ENCODE data around the gene GTF2IRD1.
"Not testable (repeated sequence)": the region's sequence is repeated elsewhere in the genome, so short reads cannot be mapped to it uniquely, and the experiment has no call there.

Gene GTF2IRD1

DNA sequence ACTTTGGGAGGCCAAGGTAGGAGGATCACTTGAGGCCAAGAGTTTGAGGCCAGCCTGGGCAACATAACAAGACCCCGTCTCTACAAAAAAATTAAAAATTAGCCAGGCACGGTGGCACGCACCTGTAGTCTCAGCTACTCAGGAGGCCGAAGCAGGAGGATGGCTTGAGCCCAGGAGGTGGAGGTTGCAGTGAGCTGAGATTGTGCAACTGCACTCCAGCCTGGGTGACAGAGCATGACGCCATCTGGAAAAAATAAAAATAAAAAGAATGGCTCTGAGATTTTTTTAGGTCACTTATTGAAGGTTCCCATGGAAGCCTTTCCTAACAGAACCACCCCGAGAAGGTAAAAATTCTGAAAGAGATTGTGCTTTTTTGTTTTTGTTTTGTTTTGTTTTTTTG lies 109.9 kb downstream of the GTF2IRD1 start:
- DNase-seq (ENCODE audit: low read depth) = not testable (repeated sequence)

DNA sequence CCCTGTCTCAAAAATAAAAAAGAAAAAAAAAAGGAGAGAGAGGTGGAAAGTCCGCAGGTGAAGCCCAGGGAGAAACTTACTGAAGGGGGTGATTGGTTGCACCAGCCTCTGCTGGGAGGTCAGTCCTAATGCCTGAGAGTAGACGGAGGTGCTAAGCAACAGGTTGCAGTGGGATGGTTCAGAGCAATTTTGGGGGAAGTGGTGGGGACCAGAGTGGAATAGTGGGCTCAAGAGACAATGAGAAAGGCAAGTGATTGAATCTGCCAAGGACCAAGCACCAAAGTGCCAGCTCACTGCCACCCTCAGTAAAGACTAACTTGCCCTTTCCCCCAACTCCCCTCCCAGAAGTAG lies 113.6 kb downstream of the GTF2IRD1 start:
- DNase-seq (ENCODE audit: low read depth) = no peak

DNA sequence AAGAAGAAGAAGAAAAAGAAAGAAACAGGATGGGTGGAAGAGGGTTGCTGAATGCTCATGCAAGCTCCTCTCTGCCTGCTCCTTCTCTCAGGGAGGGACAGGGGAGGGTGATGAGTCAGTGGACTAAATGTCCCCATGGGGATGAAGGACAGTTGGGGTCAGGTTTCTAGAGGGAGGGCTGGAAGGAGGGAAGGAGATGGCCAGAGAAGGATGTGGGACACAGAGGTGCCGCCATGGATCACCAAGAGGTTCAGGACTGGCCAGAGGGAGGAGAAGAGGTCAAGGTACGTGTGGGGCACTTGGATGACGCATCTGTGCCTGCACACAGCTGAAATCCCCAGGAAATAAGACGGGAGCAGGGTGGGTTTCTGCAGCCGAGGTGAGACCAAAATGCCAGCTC lies 115.0 kb downstream of the GTF2IRD1 start:
- DNase-seq (ENCODE audit: low read depth) = no peak

DNA sequence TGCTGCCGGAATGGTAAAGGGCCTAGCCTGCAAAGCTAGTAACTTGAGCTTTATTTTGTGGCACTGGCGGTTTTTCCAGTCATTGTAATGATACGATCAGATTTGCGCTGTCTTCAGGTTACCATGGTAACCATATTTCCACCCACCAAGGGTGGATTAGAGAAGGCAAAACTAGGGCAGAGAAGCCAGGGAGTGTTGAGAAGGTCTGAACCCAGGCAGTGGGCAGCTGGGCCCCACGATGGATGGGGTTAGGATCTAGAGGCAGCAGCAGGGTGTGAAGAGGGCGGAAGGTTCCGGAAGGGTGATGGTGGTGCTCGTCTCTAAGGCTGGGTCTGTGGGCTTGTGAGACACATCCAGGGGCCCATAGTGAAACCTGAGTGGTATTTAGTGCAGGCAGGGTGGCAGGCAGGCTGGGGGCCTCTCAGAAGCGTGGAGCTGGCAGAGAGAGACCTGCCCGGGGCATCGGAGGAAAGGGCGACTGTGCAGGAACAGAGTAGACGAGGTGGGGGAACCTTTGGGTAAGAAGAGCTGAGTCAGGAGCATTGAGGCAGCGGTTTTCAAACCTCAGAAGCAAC lies 115.9 kb downstream of the GTF2IRD1 start:
- peak; percentile 0 for DNase-seq (ENCODE audit: low read depth)

DNA sequence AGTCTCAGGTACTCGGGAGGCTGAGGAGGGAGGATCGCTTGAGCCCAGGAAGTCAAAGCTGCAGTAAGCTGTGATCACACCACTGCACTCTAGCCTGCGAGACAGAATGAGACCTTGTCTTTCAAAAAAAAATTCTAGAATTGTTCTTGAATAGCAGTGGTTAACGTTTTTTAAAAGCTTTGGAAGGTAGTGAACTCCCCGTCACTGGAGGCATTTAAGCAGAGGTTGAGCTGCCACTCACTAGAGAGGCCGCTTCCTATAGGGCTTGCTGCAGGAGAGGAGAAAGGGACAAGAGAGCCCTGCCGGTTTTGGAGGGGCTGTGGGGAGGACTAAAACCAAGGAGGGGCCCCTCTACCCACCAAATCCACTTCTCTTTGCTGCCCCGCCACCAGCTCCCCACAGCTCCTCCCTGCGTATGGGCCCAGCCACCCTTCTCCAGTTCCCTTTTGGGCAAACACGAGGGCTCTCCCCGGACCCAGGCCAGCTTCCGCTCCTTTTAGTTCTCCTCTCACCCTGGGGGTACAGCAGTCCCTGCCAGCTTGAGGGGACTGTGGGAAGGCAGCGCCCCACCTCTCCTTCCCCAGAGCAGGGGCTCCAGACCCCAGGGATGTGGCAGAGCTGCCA lies 116.9 kb downstream of the GTF2IRD1 start:
- no peak for DNase-seq (ENCODE audit: low read depth)

DNA sequence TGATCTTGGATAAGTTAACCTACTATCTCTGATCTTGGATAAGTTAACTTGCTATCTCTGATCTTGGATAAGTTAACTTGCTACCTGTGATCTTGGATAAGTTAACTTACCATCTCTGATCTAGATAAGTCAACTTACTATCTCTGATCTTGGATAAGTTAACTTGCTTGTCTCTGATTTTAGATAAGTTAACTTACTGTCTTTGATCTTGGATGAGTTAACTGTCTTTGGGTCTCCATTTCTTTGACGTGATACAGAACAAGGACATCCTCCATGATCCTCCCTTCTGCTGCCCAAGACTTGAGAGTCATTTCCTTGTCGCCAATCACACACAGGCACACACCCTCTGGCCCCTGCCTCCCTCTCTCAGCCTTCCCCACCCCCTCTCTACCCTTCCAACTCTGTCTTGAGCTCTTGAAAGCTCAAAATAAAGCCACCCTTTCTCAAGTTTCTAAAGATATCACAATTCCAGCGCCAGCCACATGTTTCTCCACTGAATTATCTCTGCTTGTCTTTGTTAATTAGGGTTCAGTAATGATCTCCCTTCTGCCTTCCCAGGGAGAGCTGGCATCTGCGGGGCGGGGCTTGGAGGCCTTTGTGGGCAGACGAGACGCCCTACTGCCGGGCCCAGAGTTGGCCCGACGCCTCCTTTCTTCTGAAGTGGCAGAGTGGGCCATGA lies 118.7 kb downstream of the GTF2IRD1 start:
- DNase-seq (ENCODE audit: low read depth) = no peak

DNA sequence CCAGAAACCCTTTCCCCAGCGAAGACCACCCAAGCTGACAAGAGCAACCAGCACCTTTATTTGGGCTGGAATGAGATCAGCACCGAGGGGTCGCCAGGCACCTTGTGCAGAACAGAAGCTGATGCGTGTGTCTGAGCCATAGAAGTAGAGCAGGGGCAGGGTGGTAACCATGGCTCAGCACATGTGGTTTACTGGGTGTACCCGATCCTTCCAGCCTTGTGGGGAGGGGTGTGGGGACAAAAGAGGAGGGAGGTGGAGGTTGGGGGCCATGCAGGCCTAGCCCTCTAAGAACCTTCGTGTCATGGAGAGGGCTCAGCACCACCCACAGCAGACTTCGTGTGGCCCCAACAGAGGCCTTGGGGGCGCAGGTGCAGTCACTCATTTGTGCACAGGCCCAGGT lies 119.8 kb downstream of the GTF2IRD1 start:
- DNase-seq (ENCODE audit: low read depth) = no peak

DNA sequence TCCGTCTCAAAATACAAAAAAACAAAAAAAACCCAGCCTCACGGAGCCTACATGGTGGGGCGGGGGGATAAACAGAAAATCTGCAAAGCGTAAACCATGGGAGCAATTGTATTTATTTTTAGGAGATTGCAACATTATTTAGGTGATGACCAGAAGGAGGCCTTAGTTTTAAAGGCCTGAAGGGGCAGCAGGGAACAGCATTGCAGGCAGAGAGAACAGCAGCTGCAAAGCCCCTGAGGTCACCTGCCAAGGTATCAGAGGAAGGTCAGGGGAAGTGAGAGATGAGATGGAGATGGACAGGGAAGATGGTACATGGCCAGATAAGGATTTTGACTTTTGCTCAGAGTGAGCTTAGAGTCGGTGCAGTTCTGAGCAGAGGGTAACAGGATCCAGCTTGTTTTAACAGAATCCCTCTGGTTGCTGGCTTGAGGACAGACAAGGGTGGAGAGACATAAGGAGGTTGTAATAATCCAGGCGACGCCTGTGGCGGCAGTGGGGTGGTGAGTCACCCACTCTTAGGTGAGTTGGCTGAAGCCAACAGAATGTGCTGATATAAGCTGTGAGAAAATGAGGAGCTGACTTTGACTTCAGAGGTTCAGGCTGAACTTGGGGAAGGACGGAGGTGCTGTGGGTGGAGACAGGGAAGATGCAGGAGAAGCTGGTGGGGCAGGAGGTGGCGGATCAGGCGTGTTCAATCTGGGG lies 121.5 kb downstream of the GTF2IRD1 start:
- no peak for DNase-seq (ENCODE audit: low read depth)

DNA sequence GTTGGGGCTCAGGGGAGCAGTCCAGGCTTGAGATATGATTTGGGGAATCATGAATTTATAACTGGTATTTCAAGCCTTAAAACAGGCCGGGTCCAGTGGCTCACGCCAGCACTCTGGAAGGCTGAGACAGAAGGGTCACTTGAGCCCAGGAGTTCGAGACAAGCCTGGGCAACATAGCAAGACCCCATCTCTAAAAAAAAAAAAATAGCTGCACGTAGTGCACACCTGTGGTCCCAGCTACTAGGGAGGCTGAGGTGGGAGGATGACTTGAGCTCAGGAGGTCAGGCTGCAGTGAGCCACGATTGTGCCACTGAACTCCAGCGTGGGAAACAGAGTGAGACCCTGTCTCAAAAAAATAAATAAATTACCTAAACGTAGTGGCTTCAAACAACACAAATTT lies 122.1 kb downstream of the GTF2IRD1 start:
- no peak for DNase-seq (ENCODE audit: low read depth)

DNA sequence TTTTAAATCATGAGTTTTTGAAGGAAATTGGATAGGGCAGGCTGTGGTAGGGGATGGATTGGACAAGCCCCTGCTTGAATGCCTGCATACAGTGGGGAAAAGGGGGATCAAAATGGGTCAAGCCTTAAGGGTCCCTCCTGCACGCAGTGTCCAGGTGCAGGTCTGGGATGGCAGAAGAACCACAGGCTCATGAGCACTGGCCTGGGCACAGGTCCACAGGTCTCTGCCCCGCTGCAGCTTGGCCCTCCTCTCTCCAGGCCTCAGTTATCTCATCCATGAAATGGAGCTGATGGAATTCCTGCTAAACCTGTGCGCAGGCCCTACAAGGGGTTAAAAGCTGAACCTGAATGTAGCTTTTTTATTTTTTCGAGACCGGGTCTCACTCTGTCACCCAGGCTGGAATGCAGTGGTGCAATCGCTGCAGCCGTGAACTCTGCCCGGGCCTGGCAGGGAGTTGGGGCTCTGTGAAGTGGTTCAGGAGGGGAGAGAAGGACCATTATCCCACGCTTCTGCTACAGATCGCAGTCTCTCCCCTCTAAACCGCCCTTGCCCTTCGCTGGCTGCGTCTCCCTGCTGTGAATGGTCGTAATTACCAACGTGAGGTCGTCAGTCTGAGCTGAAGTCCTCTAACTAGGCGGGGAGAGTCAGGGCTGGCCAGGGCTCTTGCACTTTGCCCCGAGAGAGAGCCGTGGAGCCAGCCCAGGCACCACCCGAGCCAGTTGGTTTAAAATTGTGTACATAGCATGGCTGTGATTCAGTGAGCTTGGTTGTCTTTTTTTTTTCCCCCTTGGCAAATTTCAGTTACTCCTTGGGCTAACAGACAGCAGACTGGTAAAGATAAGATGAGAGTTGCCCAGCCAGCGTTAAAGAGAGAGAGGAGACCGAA lies 126.3 kb downstream of the GTF2IRD1 start:
- no peak for DNase-seq (ENCODE audit: low read depth)

DNA sequence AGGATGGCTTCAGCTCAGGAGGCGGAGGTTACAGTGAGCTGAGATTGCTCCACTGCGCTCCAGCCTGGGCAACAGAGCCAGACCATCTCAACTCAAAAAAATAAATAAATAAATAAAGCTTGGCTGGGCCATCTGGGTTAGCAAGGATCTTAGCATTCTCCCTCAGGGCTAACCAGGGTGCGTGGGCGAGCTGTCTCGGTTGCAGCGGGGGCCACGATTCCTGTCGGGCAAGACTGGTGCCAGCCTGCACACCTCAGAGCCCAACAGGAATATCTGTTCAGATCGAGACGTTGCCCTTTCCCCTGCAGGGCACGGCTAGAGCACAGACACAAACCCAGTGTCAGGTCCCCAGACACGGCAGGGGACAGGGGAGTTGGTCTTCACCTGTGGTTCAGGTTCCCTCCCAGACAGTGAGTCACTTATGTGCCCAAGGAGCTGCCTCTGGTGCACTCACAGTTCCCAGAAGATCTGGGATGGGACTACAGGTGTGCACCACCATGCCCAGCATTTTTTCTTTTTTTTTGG lies 128.3 kb downstream of the GTF2IRD1 start:
- no peak for DNase-seq (ENCODE audit: low read depth)

DNA sequence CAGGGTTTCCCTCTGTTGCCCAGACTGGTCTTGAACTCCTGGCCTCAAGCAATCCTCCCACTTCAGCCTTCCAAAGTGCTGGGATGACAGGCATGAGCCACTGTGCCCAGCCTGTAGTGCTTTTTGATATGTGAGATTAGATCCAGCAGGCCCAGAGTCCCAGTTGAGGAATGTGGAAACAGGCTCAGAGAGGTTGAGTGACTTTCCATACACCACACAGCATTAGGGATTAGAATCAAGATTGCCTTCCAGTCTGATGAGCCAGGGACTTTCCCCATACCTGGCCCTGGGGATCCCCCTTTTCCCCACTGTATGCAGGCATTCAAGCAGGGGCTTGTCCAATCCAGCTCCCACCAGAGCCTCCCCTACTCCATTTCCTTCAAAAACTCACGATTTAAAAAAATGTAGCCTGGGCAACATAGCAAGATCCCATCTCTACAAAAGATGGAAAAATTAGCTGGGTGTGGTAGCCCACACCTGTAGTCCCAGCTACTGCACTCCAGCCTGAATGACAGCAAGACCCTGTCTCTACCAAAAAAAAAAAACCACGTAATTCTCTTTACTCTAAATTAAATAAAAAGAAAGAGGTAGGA lies 128.8 kb downstream of the GTF2IRD1 start:
- no peak for DNase-seq (ENCODE audit: low read depth)

DNA sequence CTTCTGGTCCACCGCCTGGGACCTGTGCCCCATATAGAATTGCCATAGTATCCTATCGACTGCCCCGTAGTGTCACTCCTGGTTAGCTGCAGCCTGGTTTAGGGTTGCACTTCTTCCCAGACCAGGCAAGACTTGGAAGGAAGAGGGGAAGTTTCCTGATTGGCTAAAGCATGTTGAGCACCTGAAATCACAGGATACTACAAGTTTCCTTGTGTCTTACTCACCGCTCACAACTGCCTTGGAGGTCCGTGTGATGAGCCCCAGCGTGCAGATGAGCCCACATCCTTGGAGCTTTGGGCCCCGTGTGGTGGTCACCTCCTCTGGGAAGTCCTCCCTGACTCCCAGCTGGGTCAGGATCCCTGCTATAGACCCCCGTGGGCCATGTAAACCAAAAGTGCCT lies 129.9 kb downstream of the GTF2IRD1 start:
- no peak for DNase-seq (ENCODE audit: low read depth)

DNA sequence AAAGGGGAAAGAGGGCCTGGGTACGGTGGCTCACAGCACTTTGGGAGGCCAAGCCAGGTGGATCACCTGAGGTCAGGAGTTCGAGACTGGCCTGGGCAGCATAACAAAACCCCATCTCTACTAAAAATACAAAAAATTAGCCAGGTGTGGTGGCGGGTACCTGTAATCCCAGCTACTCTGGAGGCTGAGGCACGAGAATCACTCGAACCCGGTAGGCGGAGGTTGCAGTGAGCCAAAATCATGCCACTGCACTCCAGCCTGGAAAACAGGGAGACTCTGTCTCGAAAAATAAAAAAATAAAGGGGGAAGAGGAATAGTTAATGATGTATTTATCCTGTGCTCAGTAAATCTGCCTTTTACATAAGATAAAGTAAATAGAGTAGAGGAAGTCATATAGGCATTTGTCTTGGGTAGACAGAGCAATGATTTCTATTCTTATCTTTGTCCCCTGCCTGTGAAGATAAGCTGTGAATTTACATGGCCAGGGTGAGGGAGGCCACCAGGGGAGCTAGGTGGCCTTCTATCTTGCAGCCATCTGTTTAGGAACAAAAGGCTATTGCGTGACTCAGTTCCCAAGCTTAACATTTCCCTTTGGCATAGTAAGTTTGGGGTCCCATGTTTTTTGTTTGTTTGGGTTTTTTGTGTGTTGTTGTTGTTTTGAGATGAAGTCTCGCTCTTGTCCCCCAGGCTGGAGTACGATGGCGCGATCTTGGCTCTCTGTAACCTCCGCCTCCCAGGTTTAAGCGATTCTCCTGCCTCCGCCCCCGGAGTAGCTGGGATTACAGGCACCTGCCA lies 130.7 kb downstream of the GTF2IRD1 start:
- no peak for DNase-seq (ENCODE audit: low read depth)

DNA sequence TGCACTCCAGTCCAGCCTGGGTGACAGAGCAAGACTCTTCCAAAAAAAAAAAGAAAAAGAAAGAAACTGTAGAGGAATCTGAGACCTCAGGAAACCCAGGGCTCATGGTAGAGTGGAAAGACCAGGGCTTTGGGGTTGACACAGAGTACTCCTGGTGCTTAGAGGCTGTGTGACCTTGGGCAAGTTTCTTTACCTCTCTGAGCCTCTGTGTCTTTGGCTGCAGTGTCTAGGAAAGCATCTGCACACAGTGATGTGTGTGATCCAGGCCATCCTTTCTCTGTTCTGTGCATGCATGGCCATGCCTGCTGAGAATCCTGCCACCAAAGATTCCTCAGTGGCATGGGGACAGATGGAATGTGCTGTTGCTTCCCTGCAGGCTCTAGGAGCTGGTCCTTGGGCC lies 132.1 kb downstream of the GTF2IRD1 start:
- no peak for DNase-seq (ENCODE audit: low read depth)

DNA sequence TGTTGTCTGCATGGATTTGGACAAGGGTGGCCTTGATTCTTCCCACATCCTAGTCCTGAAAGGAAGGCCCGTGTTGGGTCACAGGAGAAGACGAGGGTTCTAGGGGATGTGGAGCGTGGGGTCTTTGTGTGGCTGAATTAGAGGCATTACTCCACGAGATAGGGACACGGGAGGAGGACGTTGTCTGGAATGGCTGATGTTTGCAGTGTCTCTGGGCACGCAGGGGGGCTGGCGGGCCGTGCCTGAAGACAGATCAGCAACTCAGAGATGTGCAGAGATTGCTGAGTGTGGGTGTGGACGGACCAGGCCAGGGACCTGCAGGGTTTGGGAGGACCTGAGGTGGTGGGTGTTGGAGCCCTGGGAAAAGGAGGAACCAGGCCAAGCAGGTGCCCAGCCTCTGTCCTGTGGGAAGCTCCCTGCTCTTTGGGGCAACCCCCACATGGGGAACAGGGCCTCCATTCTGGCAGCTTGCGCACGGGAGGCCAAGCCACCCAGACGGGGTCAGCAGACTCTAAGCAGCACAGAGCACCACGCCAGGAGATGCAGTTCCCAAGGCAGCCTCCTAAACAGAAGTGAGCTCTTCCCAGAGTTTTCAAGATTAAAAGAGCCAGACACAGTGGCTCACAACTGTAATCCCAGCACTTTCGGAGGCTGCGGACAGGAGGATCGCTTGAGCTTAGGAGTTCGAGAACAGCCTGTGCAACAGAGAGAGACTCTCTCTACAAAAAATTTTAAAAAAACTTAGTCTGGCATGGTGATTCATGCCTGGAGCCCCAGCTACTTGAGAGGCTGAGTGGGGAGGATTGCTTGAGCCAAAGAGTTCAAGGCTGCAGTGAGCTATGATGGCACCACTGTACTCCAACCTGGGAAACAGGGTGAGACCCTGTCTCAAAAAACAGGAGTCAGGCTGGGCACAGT lies 132.8 kb downstream of the GTF2IRD1 start:
- no peak for DNase-seq (ENCODE audit: low read depth)

DNA sequence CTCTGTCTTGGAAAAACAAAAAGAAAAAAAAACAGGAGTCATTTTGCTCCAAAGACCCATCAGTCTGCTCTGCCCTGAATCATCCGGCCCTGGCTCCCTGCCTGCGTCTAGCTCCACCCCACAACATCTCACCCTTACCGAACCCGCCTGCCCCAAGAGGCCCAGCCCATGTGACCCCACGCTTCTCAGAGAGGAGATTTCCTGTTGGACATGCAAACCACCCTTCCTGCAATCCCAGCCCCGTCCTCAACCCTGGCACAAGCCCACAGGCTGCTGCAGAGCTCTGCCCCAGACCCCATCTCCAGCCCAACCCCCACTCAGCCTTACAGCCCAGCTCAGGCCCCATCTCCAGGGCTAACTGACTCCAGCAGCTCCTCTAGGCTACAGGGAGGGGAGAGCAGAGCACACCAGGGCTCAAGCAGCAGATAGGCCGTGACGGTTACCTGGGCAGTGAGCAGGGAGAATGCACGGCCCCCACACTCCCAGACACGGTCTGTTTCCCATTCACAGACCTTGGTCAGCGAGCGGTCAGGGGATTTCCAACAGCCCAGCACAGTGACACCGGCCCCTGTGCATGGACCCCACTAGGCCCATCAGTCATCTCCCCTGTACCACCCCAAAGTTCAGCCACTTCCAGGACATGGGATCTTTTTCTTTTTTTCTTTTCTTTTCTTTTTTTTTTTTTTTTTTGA lies 133.9 kb downstream of the GTF2IRD1 start:
- DNase-seq (ENCODE audit: low read depth) = no peak

DNA sequence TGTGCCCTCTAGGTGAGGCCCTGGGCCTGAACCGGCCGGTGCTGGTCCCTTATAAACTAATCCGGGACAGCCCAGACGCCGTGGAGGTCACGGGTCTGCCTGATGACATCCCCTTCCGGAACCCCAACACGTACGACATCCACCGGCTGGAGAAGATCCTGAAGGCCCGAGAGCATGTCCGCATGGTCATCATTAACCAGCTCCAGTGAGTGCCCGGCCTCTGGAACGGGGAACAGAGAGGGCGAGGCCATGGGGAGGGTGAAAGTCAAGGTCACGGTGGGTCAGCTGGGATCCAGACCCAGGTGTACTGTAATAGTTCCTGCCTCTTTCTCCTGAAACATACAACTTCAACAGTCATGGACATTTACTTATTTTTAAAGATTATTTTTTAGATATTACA lies 137.1 kb downstream of the GTF2IRD1 start:
- no peak for DNase-seq (ENCODE audit: low read depth)

DNA sequence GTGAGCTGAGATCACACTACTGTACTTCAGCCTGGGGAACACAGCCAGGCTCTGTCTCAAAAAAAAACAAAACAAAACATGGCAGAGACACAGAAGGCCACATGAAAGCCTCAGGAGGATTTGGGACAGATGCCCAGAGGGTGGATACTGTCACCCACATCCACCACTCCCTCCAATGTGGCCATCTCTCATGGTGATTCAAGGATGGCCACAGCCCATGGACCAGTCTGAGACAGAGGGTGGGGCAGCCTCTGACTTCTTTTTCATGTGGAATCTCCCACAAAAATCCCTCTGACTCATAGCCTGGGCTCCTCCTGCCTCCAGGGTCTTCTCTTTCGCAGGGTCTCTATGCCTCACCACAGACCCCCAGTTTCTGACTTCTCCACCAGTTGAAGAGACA lies 144.9 kb downstream of the GTF2IRD1 start:
- no peak for DNase-seq (ENCODE audit: low read depth)
